ENCODE results near the gene AAMP.

- TF ChIP-seq POLR2A (IDR thresholded peaks at IDR 0.05) (no peak), CTCF (IDR thresholded peaks at IDR 0.05) (no peak)
Observed at GRCh38 chr2:218318241-218318640, 48.3 kb upstream of the AAMP start.

All from adrenal gland (tissue), 5 donors.